Adipose tissue (tissue), 3 donors: ENCODE results near the gene RNF113B. TPM values are rescaled to one million over a fixed set of nuclear protein-coding genes. Genes with fewer than 3 reads are reported as not detected.

ENCODE experiments used
- H3K27ac ChIP-seq: one replicate; pipeline ENCODE4 v1.5.1; 2013; ENCODE audit warnings: low read depth, low read length
- WGBS, 3 donors: extraction: QIAGEN DNeasy Blood & Tissue Kit; methylation state at CpG; one replicate each; pipeline ENCODE4 v1.1.7; 2013; 5-methylcytosine and 5-hydroxymethylcytosine counted together
- polyA plus RNA-seq, 3 donors: library from polyadenylated mRNA; stranded (reverse); fragments of 200-250 nt; gene quantifications; one replicate each; pipeline ENCODE4 v1.2.3, GENCODE V29; 2013
- donor health status: healthy with polysubstance abuse.
- donor health status: Bipolar disorder and iron deficiency.
- donor health status: healthy.

Gene RNF113B
- polyA plus RNA-seq, 3 donors = not detected

DNA sequence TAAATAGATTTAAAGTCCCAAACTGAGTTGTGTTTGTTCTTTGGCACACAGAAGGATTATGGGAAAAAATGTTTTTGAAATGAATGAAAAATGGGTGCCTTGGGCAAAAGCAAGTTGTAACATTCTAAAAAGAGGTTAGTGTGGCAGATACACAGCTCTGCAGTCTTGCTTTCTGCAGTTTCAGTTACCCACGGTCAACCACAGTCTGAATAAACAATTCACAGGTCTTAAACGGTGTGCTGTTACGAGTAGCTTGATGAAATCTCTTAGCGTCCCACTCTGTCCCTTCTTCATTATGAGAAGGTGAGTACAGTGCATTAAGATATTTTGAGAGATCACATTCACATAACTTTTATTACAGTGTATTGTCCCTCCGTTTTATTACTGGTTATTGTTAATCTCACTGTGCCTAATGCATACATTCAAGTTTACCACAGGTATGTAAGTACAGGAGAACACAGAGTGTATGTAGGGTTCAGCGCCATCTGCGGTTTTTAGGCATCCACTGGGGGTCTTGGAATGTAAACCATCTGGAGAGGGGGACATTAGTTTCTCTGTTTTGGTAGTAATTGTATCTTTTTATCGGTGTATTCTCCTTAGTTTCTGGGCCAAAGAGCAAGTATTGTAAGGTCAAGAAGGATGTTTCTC, 26.1 kb downstream of the RNF113B start:
- no peak overlapping the region for H3K27ac ChIP-seq
- 75 to 90% (median 88%) methylated on average over 8 of the region's 8 CpGs for whole genome bisulfite sequencing, 3 donors

DNA sequence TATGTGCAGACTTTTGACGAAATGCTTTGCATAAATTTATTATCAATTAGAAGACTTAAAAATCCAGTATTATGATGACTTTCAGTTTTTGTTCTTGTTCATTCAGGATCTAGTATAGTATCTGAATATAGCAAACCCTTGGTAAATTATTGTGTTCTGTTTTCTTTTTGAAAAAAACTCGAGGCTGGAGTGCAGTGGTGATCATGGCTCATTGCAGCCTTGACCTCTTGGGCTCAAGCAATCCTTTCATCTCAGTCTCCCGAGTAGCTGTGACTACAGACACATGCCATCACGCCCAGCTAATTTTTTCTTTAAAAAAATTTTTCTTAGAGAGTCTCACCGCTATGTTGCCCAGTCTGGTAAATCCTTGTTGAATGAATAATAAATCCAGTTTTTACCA, 29.5 kb downstream of the RNF113B start:
- no peak overlapping the region for H3K27ac ChIP-seq
- 57 to 80% (median 75%) methylated on average over 5 of the region's 5 CpGs for WGBS, 3 donors

- 34 to 69% (median 65%) methylated on average over 10 of the region's 10 CpGs for WGBS, 3 donors
- no peak overlapping the region for H3K27ac ChIP-seq
These were observed 32.2 kb downstream of the RNF113B start for GRCh38 chr13:98144801-98145350.

DNA sequence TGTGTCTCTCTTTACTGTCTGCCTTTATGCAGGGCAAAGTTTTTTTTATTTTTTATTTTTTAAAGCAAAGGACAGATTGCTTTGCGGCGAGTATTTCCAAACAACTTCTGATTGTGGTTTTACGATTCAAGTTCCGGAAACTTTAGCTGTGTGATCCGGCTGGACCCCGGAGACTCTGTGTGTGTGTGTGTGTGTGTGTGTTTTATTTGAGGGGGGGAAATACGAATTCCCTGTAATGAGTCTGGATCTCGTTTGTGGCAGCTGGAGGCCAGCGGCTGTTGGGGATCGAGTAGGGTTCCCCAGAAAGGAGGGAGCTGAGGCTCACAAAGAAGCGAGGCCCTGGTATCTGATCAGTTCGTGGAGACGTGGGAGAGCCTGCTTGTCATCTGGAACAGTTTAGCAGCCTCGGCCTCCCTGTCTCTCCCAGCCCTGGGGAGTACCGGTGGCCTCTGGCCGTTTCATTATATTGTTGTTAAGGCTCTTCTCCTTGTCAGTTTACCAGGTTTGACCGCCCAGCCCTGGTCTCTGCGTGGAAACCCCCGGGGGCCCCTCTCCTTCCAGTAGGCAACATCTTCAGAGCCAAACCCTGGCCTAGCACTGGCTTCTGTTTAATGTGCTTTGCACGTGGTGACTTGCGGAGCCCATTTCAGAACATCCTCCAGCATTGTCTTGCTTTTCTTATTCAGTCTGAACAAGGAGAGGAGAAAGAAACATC, 32.9 kb downstream of the RNF113B start:
- H3K27ac ChIP-seq = no peak overlapping the region
- WGBS, 3 donors = 5 to 12% (median 8%) methylated on average over 21 of the region's 21 CpGs

DNA sequence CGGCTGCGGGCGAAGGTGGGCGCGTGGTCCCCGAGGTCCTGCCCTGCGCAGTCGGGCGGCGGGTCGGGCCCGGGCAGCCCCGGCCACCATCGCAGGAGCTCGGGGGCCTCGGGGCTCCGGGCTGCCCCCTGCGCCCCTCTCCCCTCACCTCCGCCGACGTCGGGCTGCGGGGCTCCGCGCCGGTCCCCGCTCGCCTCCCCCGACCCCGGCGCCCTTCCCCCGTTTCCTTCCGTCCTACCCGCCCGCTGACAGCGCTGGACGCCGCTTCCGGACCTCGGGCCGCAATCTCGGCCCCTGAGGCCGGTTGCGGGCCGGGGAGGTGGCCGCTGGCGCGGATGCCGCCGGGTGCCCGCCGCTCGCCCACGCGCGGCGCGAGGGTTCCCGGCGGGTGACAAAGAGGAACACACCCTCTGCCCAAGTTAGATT, 33.5 kb downstream of the RNF113B start:
- H3K27ac ChIP-seq = no peak overlapping the region
- WGBS, 3 donors = 0 to 2% (median 1%) methylated on average over 37 to 60 of the region's 60 CpGs

DNA sequence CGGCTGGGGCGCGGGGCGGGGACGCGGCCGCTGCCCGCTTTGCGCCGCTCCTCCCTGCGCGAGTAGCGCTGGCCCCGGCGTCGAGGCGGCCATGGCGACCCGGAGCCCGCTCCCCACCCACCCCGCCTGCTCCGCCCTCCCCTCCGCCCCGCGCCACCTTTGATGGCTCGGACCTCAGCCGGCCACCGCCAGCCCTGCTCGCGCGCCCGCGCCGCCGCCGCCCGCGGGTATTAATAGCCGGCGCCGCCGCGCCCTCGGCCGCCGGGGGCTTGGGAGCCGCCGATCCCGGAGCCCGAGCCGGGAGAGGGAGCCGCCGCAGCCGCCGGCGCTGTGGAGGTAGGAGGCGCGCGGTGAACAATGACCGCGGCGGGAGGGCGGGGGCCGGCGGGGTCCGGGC, 33.9 kb downstream of the RNF113B start:
- WGBS, 3 donors = 0 to 1% (median 1%) methylated on average over 23 to 66 of the region's 66 CpGs
- no peak overlapping the region for H3K27ac ChIP-seq

DNA sequence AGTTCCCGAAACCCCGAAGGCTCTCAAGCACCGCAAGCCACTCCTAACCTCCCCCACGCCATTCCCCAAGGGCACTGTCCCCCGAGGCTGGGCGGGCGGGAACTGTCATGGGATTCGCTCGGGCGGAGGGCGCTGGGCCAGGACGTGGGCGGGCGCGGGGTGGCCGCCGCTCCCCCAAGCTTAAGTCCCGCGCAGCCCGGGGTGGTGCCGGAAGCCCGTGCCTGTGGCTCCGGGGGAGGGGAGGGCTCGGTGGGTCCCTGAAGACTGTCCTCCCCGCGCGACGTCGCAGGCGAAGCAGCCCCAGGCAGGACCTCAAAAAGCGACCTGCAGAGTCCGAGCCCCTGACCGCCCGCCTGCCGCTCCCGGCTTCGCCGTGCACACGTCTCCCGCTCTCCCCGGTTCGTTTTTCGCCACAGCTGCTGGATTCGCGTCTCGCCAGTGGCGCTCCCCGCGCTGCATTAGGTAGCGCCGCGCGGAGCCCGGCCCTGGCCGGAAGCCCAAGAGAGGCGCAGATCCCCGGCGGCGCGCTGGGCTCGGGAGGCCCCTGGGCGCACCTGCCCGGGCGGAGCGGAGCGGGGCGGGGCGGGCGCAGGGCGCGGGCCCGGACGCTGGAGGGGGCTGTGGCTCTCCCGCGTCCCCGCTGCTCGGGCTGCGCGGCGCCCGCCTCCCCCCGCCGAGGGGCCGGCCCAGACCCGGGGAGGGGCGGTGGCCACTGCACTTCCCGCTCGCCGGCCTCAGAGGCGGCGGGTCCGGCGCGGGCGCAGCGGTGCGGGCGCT, 34.5 kb downstream of the RNF113B start, which contains the start of gene FARP1:
TSS of gene FARP1 (plus strand) at position 715 of the 777 bp plus-strand sequence. CDS start 70,149 bp downstream, outside the sequence.
- H3K27ac ChIP-seq = no peak within 1 kb of the TSS
- WGBS, 3 donors = 0 to 2% (median 1%) methylated on average over 55 to 93 of the region's 98 CpGs

GRCh38 chr13:98141509-98142379, 35.3 kb downstream of the RNF113B start:
- no peak overlapping the region for H3K27ac ChIP-seq

DNA sequence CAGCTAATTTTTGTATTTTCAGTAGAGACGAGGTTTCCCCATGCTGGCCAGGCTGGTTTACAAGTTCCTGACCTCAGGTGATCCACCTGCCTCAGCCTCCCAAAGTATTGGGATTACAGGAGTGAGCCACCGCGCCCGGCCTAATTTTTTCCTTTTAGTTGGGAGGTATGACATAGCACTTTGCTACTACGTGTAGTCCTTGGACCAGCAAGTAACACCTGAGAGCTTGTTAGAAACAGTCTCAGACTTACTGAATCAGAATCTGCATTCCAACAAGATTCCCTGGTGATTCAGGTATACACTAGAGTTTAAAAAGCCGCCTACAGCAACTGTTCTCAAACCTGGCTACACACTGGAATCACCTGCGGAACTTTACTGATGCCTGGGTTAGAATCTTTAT, 36.0 kb downstream of the RNF113B start:
- no peak overlapping the region for H3K27ac ChIP-seq
- WGBS, 3 donors = 91 to 98% (median 91%) methylated on average over 7 of the region's 7 CpGs

More at GRCh38 chr13:98141509-98142379, 35.3 kb downstream of the RNF113B start:
- WGBS, 3 donors = 33 to 45% (median 40%) methylated on average over 24 to 27 of the region's 27 CpGs

GRCh38 chr13:98134901-98135300, 42.2 kb downstream of the RNF113B start:
- WGBS, 3 donors = 87 to 98% (median 97%) methylated on average over 1 of the region's 1 CpG
- H3K27ac ChIP-seq = no peak overlapping the region

GRCh38 chr13:98133946-98134345, 43.1 kb downstream of the RNF113B start:
- 51 to 74% (median 59%) methylated on average over 3 of the region's 3 CpGs for WGBS, 3 donors
- no peak overlapping the region for H3K27ac ChIP-seq

GRCh38 chr13:98129059-98129746, 47.9 kb downstream of the RNF113B start:
- H3K27ac ChIP-seq = no peak overlapping the region
- 89 to 92% (median 90%) methylated on average over 5 of the region's 5 CpGs for WGBS, 3 donors

Other genes with a start within 250 kb of the RNF113B start
- gene IPO5, start 223.6 kb downstream of the RNF113B start, polyA plus RNA-seq = 10 to 100 TPM; 49.4 to 59.2 (median 51.0) TPM
- gene FARP1, start 34.2 kb downstream of the RNF113B start, polyA plus RNA-seq = 10 to 100 TPM in 1 of 3 donors, 1 to 10 TPM in 2; 8.3 to 20.7 (median 9.6) TPM